GM18507 (cell line): ENCODE measurements around the gene CXCL3.

ENCODE experiments used
- DNase-seq: peaks from one replicate; pipeline ENCODE4 v3.0.0; 2011; ENCODE audit warnings: low read depth; ENCODE audit not compliant: insufficient read length; ENCODE audit errors: extremely low spot score
- FAIRE-seq: peaks from 2 replicates; lab custom pipeline; 2011; peaks lifted over from hg19 to GRCh38; lab: Jason Lieb, UNC

Gene CXCL3

DNA sequence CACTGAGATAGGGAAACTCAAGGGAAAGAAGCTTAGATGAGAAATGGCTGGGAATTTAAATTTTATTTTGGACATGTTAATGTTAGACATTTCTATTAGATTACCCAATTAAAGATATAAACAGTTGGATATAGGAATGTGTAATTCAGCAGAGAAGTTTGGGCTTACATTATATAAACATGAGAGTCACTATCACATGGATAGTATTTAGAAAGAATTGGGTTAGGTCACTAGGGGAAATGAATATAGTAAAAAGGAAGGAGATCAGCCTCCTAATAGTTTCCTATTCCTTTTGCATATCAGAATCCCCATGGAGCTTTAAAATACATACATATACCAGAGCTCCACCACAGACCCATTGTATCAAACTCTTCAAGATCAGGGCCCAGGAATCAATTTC is 20.4 kb downstream of the CXCL3 start:
- FAIRE-seq, result no peak
- no peak for DNase-seq

DNA sequence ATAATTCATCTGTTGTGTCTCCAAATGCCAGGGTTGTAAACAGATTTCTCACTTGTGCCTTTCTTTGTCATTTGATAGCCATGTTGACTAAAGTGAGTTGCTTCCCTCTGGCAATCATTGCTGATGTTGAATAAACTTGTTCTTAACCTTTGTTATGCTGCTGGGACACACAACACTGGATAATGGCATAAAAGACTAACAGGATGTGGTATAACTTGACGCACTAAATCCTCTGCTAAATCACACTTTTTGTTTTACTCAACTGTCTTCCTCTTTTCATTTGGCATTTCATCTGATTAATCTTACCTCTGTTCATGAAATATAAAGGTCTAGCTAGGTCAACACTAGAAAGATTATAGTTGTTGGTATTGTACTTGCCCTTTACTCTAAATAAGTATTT is 22.4 kb downstream of the CXCL3 start:
- no peak for DNase-seq
- no peak for FAIRE-seq

DNA sequence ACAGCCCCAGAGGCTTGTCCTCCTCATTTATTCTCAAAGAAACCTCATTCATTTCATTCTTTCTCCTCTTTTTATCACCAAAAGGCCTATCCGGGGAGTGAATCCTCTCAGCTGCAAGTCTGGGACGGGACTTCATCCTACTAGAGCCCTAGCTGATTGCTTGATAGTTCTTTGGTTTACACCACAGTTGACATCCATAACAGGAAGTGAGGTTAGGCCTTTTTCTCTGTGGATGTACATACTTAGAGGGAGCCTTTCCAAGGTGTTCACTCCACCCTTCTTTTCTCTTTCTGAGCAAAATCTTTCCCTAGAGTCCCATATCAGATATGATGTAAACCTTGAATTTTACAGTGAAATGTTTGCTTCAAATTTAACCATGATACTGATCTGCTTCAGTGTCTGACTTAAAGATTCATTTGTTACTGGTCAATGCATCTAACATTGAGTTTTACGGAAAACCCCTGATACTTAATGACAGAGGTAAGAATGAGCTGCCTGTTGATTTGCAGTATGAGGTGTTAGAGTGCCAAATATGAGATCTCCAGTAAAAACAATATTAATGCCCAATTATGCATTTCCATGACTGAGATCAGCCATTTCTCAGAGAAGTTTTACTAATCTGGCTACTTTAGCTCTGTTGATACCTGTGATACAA is 23.2 kb downstream of the CXCL3 start:
- DNase-seq, result no peak
- FAIRE-seq, result no peak

DNA sequence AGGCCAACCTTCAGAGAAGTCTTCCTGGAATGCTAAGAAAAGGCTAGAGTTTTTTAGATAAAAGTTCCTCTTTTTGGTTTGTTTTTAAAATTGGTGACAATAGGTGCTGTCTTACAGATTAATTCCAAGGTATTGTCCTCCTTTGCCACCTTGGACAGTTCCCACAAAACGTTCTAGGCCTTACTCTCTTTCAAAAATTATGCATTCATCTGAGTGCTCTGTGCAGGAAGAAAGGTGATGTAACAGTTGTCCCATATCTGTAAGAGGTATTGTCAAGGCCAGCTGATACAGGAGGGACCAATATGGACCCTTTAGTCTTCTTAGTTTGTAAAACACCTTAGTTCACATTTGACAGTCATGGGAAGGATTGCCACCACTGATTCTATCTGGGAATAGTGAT is 24.2 kb downstream of the CXCL3 start:
- FAIRE-seq, result no peak
- DNase-seq, result no peak

- DNase-seq (no peak), FAIRE-seq (no peak)
These were observed 25.2 kb downstream of the CXCL3 start for GRCh38 chr4:74013264-74013663.

- FAIRE-seq, result no peak
- DNase-seq, result no peak
These were observed 26.4 kb downstream of the CXCL3 start for GRCh38 chr4:74012130-74012529.

GRCh38 chr4:74009307-74009706 is 29.2 kb downstream of the CXCL3 start:
- FAIRE-seq (no peak), DNase-seq (no peak)

DNA sequence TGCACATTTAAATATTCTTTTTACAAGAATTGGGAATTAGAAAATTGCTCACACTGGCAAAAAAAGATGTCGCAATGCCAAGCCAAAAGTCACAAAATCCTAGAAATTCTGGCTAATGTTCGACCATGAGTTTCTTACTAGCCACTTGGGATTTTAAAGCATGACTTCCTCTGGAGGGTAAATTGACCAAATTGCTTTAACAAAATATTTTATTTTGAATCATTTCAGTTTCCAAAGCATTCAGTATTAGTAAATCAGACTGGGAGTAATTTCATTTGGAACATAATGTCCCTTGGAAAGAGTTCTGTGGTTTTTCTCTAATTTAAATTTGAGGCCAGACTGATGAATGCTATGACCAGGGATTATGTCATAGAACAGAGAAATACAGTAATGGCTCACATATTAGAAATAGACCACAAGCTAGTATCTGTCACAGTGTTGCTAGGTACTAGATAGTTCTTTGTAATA is 32.4 kb downstream of the CXCL3 start:
- DNase-seq, result no peak
- no peak for FAIRE-seq

DNA sequence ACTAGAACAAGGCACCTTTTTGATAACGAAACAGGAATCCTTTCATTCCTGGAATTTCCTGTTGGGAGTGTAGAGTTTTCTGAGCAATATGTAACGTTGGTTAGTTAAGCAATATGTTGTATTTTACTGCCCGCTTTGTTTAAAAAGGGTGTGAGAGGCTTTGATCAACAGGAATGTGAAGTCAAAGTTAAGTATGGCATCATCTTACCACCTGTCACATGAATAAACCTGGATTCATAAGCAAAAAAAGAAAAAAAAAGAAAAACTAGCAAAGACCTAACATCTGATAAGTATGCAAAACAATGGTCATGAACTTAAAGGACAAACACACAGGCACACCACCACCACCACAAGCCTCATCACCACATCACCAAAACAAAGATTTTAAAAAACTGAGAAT is 33.0 kb downstream of the CXCL3 start:
- no peak for DNase-seq
- FAIRE-seq, result no peak

GRCh38 chr4:74004668-74005067 is 33.8 kb downstream of the CXCL3 start:
- FAIRE-seq (no peak), DNase-seq (no peak)

DNA sequence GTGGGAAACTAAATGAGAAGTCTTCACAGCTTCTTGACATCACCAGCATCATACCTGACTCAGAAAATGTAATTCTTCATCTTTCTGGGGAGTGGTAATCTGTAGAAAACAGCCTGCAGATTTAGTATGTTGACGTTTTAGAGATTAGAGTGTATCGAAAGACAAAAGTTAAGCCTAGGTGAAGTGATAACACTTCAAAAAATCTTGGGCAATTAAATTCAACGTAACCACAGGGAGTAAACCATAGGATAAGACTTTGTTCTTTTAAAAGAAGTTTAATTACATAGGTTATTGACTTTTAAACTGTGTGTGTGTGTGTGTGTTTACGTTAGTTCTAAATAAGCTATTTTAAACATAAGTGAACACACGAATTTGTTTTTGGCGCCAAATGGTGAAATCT is 38.2 kb downstream of the CXCL3 start:
- FAIRE-seq (no peak), DNase-seq (no peak)

GRCh38 chr4:73998040-73999011 is 40.2 kb downstream of the CXCL3 start, which contains the start of gene CXCL5:
Gene CXCL5, minus strand, starts transcription at chr4:73998677. Its CDS starts 96 bp downstream, at chr4:73998581.
- no peak for FAIRE-seq
- DNase-seq, result no peak

- FAIRE-seq (no peak), DNase-seq (no peak)
These were observed 46.4 kb downstream of the CXCL3 start for GRCh38 chr4:73992050-73992449.

DNA sequence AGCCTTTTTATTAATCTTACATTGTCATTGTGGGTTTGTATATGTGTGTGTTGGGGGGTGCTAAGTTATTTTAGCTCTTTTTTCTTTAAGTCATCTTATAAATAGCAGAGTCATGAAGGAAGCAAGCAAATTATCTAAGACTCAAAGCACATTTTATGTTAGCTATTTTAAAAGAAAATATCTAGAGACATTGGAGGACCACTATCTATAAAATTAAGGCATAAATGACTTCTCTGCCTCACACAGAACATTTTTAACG is 46.8 kb downstream of the CXCL3 start:
- DNase-seq, result no peak
- no peak for FAIRE-seq

GRCh38 chr4:73990988-73991741 is 47.3 kb downstream of the CXCL3 start:
- FAIRE-seq (no peak), DNase-seq (no peak)

GRCh38 chr4:73989928-73990327 is 48.6 kb downstream of the CXCL3 start:
- no peak for FAIRE-seq

GRCh38 chr4:73989031-73989430 is 49.5 kb downstream of the CXCL3 start:
- FAIRE-seq (no peak), DNase-seq (no peak)

More at GRCh38 chr4:73989928-73990327, 48.6 kb downstream of the CXCL3 start:
- no peak for DNase-seq

DNA sequence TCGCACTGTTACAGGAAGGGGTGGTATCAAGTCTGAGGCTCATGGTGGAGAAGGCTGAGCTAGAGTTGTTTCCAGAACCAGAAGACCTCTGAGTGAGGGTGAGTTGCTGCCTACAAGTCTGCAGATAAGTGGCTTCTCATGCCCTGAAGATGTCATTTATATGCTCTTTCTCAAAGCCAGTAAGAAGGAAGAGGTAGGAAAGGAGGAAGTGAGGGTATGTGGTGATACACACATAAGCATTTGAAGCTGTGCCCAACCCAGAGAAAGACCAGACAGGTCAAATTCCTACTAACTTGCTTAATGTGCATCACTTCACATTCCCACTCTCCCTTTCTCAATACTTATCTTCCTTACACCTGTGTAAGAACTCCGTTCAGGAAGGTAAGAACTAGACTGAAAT is 50.4 kb downstream of the CXCL3 start, which contains the start of gene PPBP:
TSS of gene PPBP (minus strand) at position 130 of the 400 bp plus-strand sequence. CDS start at position 43, 87 bp downstream.
- FAIRE-seq, result no peak

More for the DNA sequence above, 50.4 kb downstream of the CXCL3 start, which contains the start of gene PPBP:
- DNase-seq, result no peak
